IMR-90 (cell line): ENCODE results near the gene SOSTDC1. TPM values are rescaled to one million over a fixed set of nuclear protein-coding genes. Genes with fewer than 3 reads are reported as not detected.

Experiments used
- ATAC-seq: fragments of 200-7000 bp; cut with Tn5 transposase; 2 replicates; pipeline ENCODE4 v1.9.1; 2020; ENCODE audit warnings: low read depth, mild to moderate bottlenecking, moderate library complexity
- BruUV-seq: library from RNA; stranded (reverse); fragments of 400-500 nt; replicated peaks from 2 replicates; lab custom pipeline; 2021; lab: Mats Ljungman, UMichigan
- CTCF ChIA-PET: fragments of 300-600 bp; formaldehyde crosslinking; extraction: SDS; loops from one replicate; lab custom pipeline; 2021; ENCODE audit warnings: antibody characterized with exemption; lab: Yijun Ruan, JAX
- POLR2A ChIA-PET: fragments of 300-600 bp; sonication (Branson Sonifier 250); formaldehyde crosslinking; loops from one replicate; lab custom pipeline; 2022; ENCODE audit warnings: antibody characterized with exemption; ENCODE audit not compliant: unreplicated experiment; lab: Charles Lee
- DNase-seq: peaks from one replicate; pipeline ENCODE4 v3.0.0; 2013
- H2AFZ ChIP-seq: replicated peaks from 2 replicates; pipeline ENCODE3; 2013; ENCODE audit warnings: low read length, mild to moderate bottlenecking; ENCODE audit not compliant: poor library complexity
- H2AK5ac ChIP-seq: 2 replicates; pipeline ENCODE4 v1.6.1; 2013; ENCODE audit warnings: low read depth, low read length, inconsistent platforms
- H2AK9ac ChIP-seq: replicated peaks from 2 replicates; pipeline ENCODE3; 2013; ENCODE audit warnings: mild to moderate bottlenecking, low read depth, low read length, moderate library complexity; ENCODE audit not compliant: poor library complexity
- H2BK120ac ChIP-seq: 2 replicates; pipeline ENCODE4 v1.6.1; 2013; ENCODE audit warnings: low read depth, low read length, inconsistent platforms
- H2BK15ac ChIP-seq: 3 replicates; pipeline ENCODE4 v1.6.1; 2013; ENCODE audit warnings: low read depth, low read length, inconsistent platforms
- H2BK20ac ChIP-seq: 2 replicates; pipeline ENCODE4 v1.6.1; 2013; ENCODE audit warnings: low read depth, mild to moderate bottlenecking, inconsistent platforms, low read length, moderate library complexity
- H2BK5ac ChIP-seq: 2 replicates; pipeline ENCODE4 v1.6.1; 2013; ENCODE audit warnings: mild to moderate bottlenecking, low read depth, low read length, inconsistent platforms; ENCODE audit not compliant: poor library complexity, severe bottlenecking
- H3K14ac ChIP-seq: replicated peaks from 2 replicates; pipeline ENCODE4 v1.6.1; 2013; ENCODE audit warnings: low read depth, low read length, inconsistent platforms
- H3K18ac ChIP-seq: 2 replicates; pipeline ENCODE4 v1.6.1; 2013; ENCODE audit warnings: low read depth, low read length, control low read depth
- H3K23ac ChIP-seq: 2 replicates; pipeline ENCODE4 v1.6.1; 2013; ENCODE audit warnings: low read depth, low read length, inconsistent platforms
- H3K27ac ChIP-seq: 2 replicates; pipeline ENCODE4 v1.5.1; 2013; ENCODE audit warnings: mild to moderate bottlenecking, control low read depth, low read length; ENCODE audit not compliant: insufficient read depth
- H3K27me3 ChIP-seq: 2 replicates; pipeline ENCODE4 v1.6.1; 2013; ENCODE audit warnings: low read length; ENCODE audit not compliant: control insufficient read depth, insufficient read depth
- H3K36me3 ChIP-seq: 2 replicates; pipeline ENCODE4 v1.6.1; 2013; ENCODE audit warnings: low read length, mixed read lengths; ENCODE audit not compliant: control insufficient read depth, insufficient read depth
- H3K4ac ChIP-seq: 2 replicates; pipeline ENCODE4 v1.6.1; 2013; ENCODE audit warnings: low read depth, low read length, inconsistent platforms
- H3K4me1 ChIP-seq: 2 replicates; pipeline ENCODE4 v1.6.1; 2013; ENCODE audit warnings: low read length, mixed read lengths; ENCODE audit not compliant: control insufficient read depth, insufficient read depth
- H3K4me2 ChIP-seq: 2 replicates; pipeline ENCODE4 v1.6.1; 2013; ENCODE audit warnings: low read depth, mild to moderate bottlenecking, control low read depth, low read length, moderate library complexity
- H3K4me3 ChIP-seq: 2 replicates; pipeline ENCODE4 v1.5.1; 2013; ENCODE audit warnings: low read depth, mild to moderate bottlenecking, control low read depth, low read length, moderate library complexity; ENCODE audit not compliant: insufficient read depth
- H3K56ac ChIP-seq: 2 replicates; pipeline ENCODE4 v1.6.1; 2013; ENCODE audit warnings: low read length, inconsistent platforms; ENCODE audit not compliant: insufficient read depth; ENCODE audit errors: extremely low read depth
- H3K79me1 ChIP-seq, 2 experiments: 2 replicates each; pipeline ENCODE4 v1.6.1; 2013; ENCODE audit warnings: low read length in 2 of 2, inconsistent platforms in 1 of 2, low read depth in 1 of 2
- H3K9ac ChIP-seq: 2 replicates; pipeline ENCODE4 v1.6.1; 2013; ENCODE audit warnings: low read depth, low read length, control low read depth
- H3K9me1 ChIP-seq: 2 replicates; pipeline ENCODE4 v1.6.1; 2013; ENCODE audit warnings: low read length, inconsistent platforms; ENCODE audit not compliant: insufficient read depth
- H3K9me3 ChIP-seq: 2 replicates; pipeline ENCODE4 v1.6.1; 2013; ENCODE audit warnings: low read length; ENCODE audit not compliant: control insufficient read depth, insufficient read depth
- H4K20me1 ChIP-seq: 2 replicates; pipeline ENCODE4 v1.6.1; 2013; ENCODE audit warnings: low read length, inconsistent platforms; ENCODE audit not compliant: insufficient read depth
- H4K5ac ChIP-seq: 2 replicates; pipeline ENCODE4 v1.6.1; 2013; ENCODE audit warnings: mild to moderate bottlenecking, low read depth, low read length, control low read depth
- H4K8ac ChIP-seq, 2 experiments: 2 replicates each; pipeline ENCODE4 v1.6.1; 2013; ENCODE audit warnings: low read depth in 2 of 2, low read length in 2 of 2, control low read depth in 1 of 2, inconsistent platforms in 1 of 2
- H4K91ac ChIP-seq: 2 replicates; pipeline ENCODE4 v1.6.1; 2013; ENCODE audit warnings: low read depth, low read length, inconsistent platforms; ENCODE audit not compliant: insufficient read depth
- BHLHE40 ChIP-seq: fragments of 150-350 bp; IDR thresholded peaks from 2 replicates; pipeline ENCODE4 v1.6.1; 2016; ENCODE audit warnings: mild to moderate bottlenecking, low read depth, low read length
- FOS ChIP-seq: fragments of 150-350 bp; IDR thresholded peaks from 2 replicates; pipeline ENCODE4 v1.6.1; 2016; ENCODE audit warnings: low read depth, low read length
- WGBS, 2 experiments: methylation state at CpG; one replicate each; pipeline versions ENCODE4 v1.1.5 to v1.1.7; 2013; ENCODE audit warnings: missing lambda C conversion rate in 2 of 2; ENCODE audit not compliant: insufficient read length in 1 of 2; ENCODE audit errors: extremely low coverage in 2 of 2; 5-methylcytosine and 5-hydroxymethylcytosine counted together
- dilution Hi-C: fragments of 300-500 bp; cut with HindIII; formaldehyde crosslinking; loops from one replicate; pipeline ENCODE4 v1.14.3; 2018; ENCODE audit warnings: low sequenced_read_pairs; ENCODE audit not compliant: unreplicated experiment
- in situ Hi-C: fragments of 300-500 bp; cut with MboI; formaldehyde crosslinking; loops from 3 replicates; pipeline ENCODE4 v1.14.3; 2019; ENCODE audit warnings: low sequenced_read_pairs, inconsistent platforms, mixed read lengths
- intact Hi-C: fragments of 100-400 bp; cut with micrococcal nuclease; formaldehyde crosslinking; loops from 2 replicates; pipeline ENCODE4 v1.10.0; 2022
- polyA plus RNA-seq, 3 experiments: library from polyadenylated mRNA; depleted of rRNA; stranded (reverse); fragments of >200 nt; gene quantifications; 2 replicates each; pipeline ENCODE4 v1.2.3, GENCODE V29; 2012; ENCODE audit warnings: low replicate concordance in 1 of 3
- total RNA-seq: library from RNA; depleted of rRNA; stranded (reverse); fragments of >200 nt; gene quantifications from 2 replicates; pipeline ENCODE4 v1.2.3, GENCODE V29; 2012

The SOSTDC1 gene
- total and polyA plus RNA-seq, 2 of the 4 experiments (the other 2 are of a cell fraction): 0.07 TPM; not detected in 1

DNA sequence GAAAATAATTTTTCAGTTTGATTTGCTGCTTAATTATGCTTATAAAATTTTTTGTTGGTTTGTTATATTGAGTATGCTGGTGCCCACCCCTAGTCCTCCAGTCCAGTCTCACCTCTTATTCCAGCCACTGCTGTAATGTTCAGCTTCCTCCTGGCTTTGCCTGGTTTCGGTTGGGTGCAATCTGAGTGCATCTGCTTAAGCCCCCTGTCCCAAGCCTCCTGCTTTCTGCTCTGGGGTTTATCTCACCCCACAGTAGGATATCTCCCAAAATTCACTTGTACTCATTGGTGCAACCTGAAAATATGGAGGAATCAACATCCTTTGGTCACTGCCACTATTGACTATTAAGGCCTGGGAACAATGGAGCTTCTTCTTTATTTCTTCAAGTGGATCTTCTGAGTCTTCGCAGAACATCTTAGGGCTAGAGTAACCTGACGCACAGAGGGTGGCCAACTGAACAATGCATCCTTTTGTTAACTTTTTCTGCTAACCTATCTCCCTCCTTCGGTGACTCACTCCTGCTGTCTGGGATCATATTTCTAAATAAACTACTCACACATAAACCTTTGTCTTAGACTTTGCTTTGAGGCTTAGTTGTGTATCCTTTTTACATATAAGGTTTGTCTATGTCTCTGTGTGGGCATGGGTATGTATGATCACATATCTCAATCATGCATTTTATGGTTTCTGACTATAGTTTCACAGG lies 19.1 kb upstream of the SOSTDC1 start:
- intact Hi-C loops (no loop called here), in situ Hi-C loops (no loop called here), dilution Hi-C loops (no loop called here)
- Histone ChIP-seq H3K9ac (no peak overlapping the region), H4K91ac (no peak overlapping the region), H2BK15ac (no peak overlapping the region), H2AFZ (no peak overlapping the region), H4K8ac (no peak overlapping the region), H3K4me3 (no peak overlapping the region), H3K27ac (no peak overlapping the region), H4K5ac (no peak overlapping the region), H3K9me3 (no peaks in the 10 kb centered on the region), H2AK5ac (no peak overlapping the region), H2AK9ac (no peak overlapping the region), H2BK5ac (no peak overlapping the region), H3K14ac (no peak overlapping the region), H3K36me3 (no peaks in the 10 kb centered on the region), H3K27me3 (no peaks in the 10 kb centered on the region), H3K18ac (no peak overlapping the region), H3K79me1 (no peaks in the 10 kb centered on the region), H3K56ac (no peak overlapping the region), H3K4ac (no peak overlapping the region), H2BK120ac (no peak overlapping the region), H4K20me1 (no peaks in the 10 kb centered on the region), H3K9me1 (0 out of 2 replicates have a peak, but pooled peaks cover 3% of the 10 kb centered on the region), H3K4me2 (peak overlapping the region; percentile 11; the same call in 1 of the 2 replicates), H2BK20ac (no peak overlapping the region), H3K4me1 (no peaks in the 10 kb centered on the region; the same call in 1 of the 2 replicates), H3K23ac (no peak overlapping the region)
- ATAC-seq: peak; percentile 65
- POLR2A ChIA-PET: no interaction called here
- peak; percentile 82 for DNase-seq
- TF ChIP-seq FOS (peak; percentile 38; the same call in 1 of the 2 replicates), BHLHE40 (no peak)
- no TSS peak for BruUV-seq
- WGBS, 2 experiments: 100% methylated on average over 1 of the region's 4 CpGs; no CpG with 5 or more reads in 1 of the 2 experiments
- CTCF ChIA-PET: no interaction called here
